Upper lobe of left lung (tissue), 6 donors: ENCODE data around the gene MYO3B. TPM values are rescaled to one million over a fixed set of nuclear protein-coding genes. Genes with fewer than 3 reads are reported as not detected.

ENCODE experiments used
- ATAC-seq, 2 donors: fragments of 200-7000 bp; cut with Tn5 transposase; one replicate each; pipeline ENCODE4 v1.9.1; 2022; ENCODE audit warnings: mild to moderate bottlenecking in 2 of 2, moderate library complexity in 2 of 2; ENCODE audit not compliant: low FRiP score in 2 of 2
- DNase-seq, 2 donors: peaks; one replicate each; pipeline ENCODE4 v3.0.0-alpha.2; 2019 to 2020
- H3K27ac ChIP-seq, 4 donors: fragments of 200-600 bp; sonication (generic); one replicate each; pipeline ENCODE4 v1.5.1; 2016 to 2019
- H3K27me3 ChIP-seq, 4 donors: fragments of 200-600 bp; sonication (generic); one replicate each; pipeline ENCODE4 v1.5.1; 2017 to 2019
- H3K36me3 ChIP-seq, 4 donors: fragments of 200-600 bp; sonication (generic); one replicate each; pipeline ENCODE4 v1.5.1; 2016 to 2019
- H3K4me1 ChIP-seq, 4 donors: fragments of 200-600 bp; sonication (generic); one replicate each; pipeline ENCODE4 v1.5.1; 2018 to 2019
- H3K4me3 ChIP-seq, 4 donors: fragments of 200-600 bp; sonication (generic); one replicate each; pipeline ENCODE4 v1.5.1; 2017 to 2019; ENCODE audit warnings: mild to moderate bottlenecking in 2 of 4, moderate library complexity in 1 of 4
- H3K9me3 ChIP-seq, 4 donors: fragments of 200-600 bp; sonication (generic); one replicate each; pipeline ENCODE4 v1.5.1; 2018 to 2019
- EP300 ChIP-seq, 4 donors: sonication (generic); formaldehyde crosslinking; IDR thresholded peaks; one replicate each; pipeline ENCODE4 v1.5.1; 2017; ENCODE audit warnings: antibody characterized with exemption in 4 of 4, control low read depth in 2 of 4
- POLR2A ChIP-seq, 4 donors: fragments of 450-650 bp; IDR thresholded peaks; one replicate each; pipeline ENCODE4 v1.5.1; 2016 to 2017; ENCODE audit warnings: antibody characterized with exemption in 4 of 4, mild to moderate bottlenecking in 2 of 4
- POLR2AphosphoS5 ChIP-seq, 2 donors: sonication (generic); formaldehyde crosslinking; IDR thresholded peaks; one replicate each; pipeline ENCODE4 v1.5.1; 2017; ENCODE audit warnings: antibody characterized with exemption in 2 of 2
- WGBS, 2 donors: methylation state at CpG; one replicate each; pipeline ENCODE4 v1.1.5; 2017 to 2018; 5-methylcytosine and 5-hydroxymethylcytosine counted together
- total RNA-seq, 6 donors: library from RNA; depleted of rRNA in 4 of 6; stranded (reverse); fragments of >200 nt in 4 of 6; gene quantifications; one replicate each; pipeline versions ENCODE4 v1.1.0 to v1.2.1, GENCODE V29; 2016 to 2021
- TF ChIP-seq, protein P1 (sequence below), 6 experiments: fragments of 450-650 bp in 4 of 6; fragments of 200-600 bp in 2 of 6; sonication (generic) in 2 of 6; IDR thresholded peaks; one replicate each; pipeline ENCODE4 v1.5.1; 2016 to 2019; ENCODE audit warnings: antibody characterized with exemption in 6 of 6
- donor health status: DM: no; HTN: no; CAD: no; lungs with moderate emphysema.
- donor health status: DM: no; HTN: yes; CAD: no; lungs with severe emphysema.

Gene MYO3B
- total RNA-seq, 6 donors from 2014 or later = 0.09 to 0.20 (median 0.13) TPM; not detected in 3

DNA sequence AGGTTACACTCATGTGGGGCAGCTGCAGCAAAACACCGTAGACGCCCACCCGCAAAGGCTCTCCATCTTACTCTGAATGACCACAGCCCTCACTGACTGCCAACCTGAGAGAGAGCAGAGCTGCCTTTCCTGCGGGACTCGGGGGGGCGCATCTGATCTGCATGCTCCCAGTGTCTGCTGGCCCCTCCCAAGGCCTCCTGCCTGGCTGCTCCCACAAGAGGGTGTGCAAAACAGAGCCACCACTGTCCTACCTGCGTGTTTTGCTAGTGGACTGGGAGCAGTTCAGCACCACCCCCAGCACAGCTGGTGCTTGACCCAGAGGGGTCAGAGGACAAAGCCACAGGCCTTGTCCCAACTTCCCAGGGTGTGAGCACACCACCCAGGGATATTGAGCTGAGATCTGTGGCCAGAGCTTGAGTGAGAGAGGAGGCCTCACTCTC, 76.4 kb downstream of the MYO3B start:
- no peak overlapping the region for H3K27ac ChIP-seq
- DNase-seq (peak in 1 of 2 donors; percentile 23), ATAC-seq (peak in 1 of 2 donors; percentile 46)
- WGBS, 2 donors = 85 to 86% methylated on average over 5 to 7 of the region's 7 CpGs
- no peaks in the 10 kb centered on the region for H3K36me3 ChIP-seq
- H3K9me3 ChIP-seq = no peaks in the 10 kb centered on the region
- H3K27me3 ChIP-seq = no peaks in the 10 kb centered on the region
- TF ChIP-seq POLR2A (IDR thresholded peaks at IDR 0.05) = no peak
- TF ChIP-seq POLR2AphosphoS5 (IDR thresholded peaks at IDR 0.05) = no peak
- TF ChIP-seq EP300 (IDR thresholded peaks at IDR 0.05) = no peak
- TF ChIP-seq, protein P1, sequence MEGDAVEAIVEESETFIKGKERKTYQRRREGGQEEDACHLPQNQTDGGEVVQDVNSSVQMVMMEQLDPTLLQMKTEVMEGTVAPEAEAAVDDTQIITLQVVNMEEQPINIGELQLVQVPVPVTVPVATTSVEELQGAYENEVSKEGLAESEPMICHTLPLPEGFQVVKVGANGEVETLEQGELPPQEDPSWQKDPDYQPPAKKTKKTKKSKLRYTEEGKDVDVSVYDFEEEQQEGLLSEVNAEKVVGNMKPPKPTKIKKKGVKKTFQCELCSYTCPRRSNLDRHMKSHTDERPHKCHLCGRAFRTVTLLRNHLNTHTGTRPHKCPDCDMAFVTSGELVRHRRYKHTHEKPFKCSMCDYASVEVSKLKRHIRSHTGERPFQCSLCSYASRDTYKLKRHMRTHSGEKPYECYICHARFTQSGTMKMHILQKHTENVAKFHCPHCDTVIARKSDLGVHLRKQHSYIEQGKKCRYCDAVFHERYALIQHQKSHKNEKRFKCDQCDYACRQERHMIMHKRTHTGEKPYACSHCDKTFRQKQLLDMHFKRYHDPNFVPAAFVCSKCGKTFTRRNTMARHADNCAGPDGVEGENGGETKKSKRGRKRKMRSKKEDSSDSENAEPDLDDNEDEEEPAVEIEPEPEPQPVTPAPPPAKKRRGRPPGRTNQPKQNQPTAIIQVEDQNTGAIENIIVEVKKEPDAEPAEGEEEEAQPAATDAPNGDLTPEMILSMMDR (IDR thresholded peaks at IDR 0.05) = no peak
- H3K4me1 ChIP-seq = no peaks in the 10 kb centered on the region
- H3K4me3 ChIP-seq = no peak overlapping the region

DNA sequence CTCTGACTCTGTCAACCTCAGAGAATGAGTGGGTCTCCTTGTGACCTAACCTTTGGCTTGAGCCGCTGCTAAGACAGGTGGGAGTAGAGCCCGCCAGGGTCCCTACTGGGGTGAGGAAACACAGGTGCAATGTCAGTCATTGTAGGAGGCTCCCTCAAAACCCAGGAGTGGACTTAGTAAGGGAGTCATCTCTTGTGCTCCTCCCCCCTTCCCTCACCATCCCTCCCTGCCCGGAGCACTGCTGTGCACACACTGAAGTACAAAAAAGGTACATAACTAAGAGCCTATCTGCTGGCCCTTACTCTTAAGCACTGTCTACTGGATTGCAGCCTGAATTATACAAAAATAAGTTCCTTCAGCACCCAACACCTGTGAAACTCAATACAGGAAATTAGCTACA, 77.2 kb downstream of the MYO3B start:
- Histone ChIP-seq H3K27me3 (no peaks in the 10 kb centered on the region), H3K27ac (no peak overlapping the region), H3K9me3 (no peaks in the 10 kb centered on the region), H3K4me3 (no peak overlapping the region), H3K4me1 (no peaks in the 10 kb centered on the region), H3K36me3 (no peaks in the 10 kb centered on the region)
- ATAC-seq (no peak), DNase-seq (no peak)
- no peak for TF ChIP-seq POLR2A (IDR thresholded peaks at IDR 0.05)
- no peak for TF ChIP-seq POLR2AphosphoS5 (IDR thresholded peaks at IDR 0.05)
- TF ChIP-seq EP300 (IDR thresholded peaks at IDR 0.05) = no peak
- TF ChIP-seq, protein P1 (IDR thresholded peaks at IDR 0.05) = no peak
- 84 to 92% methylated on average over 3 of the region's 3 CpGs for WGBS, 2 donors

DNA sequence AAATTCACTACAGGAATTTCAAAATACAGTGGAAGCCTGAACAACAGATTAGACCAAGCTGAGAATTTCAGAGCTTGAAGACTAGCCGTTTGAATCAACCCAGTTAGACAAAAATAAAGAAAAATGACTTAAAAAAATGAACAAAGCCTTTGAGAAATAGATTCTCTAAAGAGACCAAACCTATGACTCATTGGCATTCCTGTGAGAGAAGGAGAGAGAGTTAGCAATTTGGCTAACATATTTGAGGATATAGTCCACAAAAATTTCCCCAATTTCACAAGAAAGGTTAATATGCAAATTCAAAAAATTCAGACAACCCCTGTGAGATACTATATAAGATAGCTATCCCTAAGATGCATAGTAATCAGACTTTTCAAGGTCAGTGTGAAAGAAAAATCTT, 78.0 kb downstream of the MYO3B start:
- Histone ChIP-seq H3K4me1 (no peaks in the 10 kb centered on the region), H3K27ac (no peak overlapping the region), H3K27me3 (no peaks in the 10 kb centered on the region), H3K4me3 (no peak overlapping the region), H3K36me3 (no peaks in the 10 kb centered on the region), H3K9me3 (no peaks in the 10 kb centered on the region)
- no peak for DNase-seq
- WGBS, 2 donors = 68 to 69% methylated on average over 1 of the region's 1 CpG
- no peak for TF ChIP-seq POLR2A (IDR thresholded peaks at IDR 0.05)
- TF ChIP-seq, protein P1 (IDR thresholded peaks at IDR 0.05) = no peak
- no peak for TF ChIP-seq EP300 (IDR thresholded peaks at IDR 0.05)
- no peak for TF ChIP-seq POLR2AphosphoS5 (IDR thresholded peaks at IDR 0.05)
- ATAC-seq = no peak

DNA sequence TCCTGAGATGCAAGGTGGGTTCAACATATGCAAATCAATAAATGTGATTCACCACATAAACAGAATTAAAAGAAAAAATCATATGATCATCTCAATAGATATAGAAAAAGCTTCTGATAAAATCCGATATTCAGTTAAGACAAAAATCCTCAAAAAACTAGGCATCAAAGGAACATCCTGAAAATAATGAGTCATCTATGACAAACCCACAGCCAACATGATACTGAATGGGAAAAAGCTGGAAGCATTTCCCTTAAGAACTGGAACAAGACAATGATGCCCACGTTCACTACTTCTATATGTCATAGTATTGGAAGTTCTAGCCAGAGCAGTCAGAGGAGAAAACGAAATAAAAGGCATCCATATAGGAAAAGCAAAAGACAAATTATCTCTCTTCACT, 80.4 kb downstream of the MYO3B start:
- DNase-seq (no peak), ATAC-seq (no peak)
- Histone ChIP-seq H3K27me3 (no peaks in the 10 kb centered on the region), H3K4me1 (no peaks in the 10 kb centered on the region), H3K9me3 (no peaks in the 10 kb centered on the region), H3K4me3 (no peak overlapping the region), H3K27ac (no peak overlapping the region), H3K36me3 (no peaks in the 10 kb centered on the region)
- TF ChIP-seq EP300 (IDR thresholded peaks at IDR 0.05) (no peak), POLR2AphosphoS5 (IDR thresholded peaks at IDR 0.05) (no peak), POLR2A (IDR thresholded peaks at IDR 0.05) (no peak)
- TF ChIP-seq, protein P1 (IDR thresholded peaks at IDR 0.05) = no peak
- 87 to 88% methylated on average over 3 of the region's 3 CpGs for WGBS, 2 donors

DNA sequence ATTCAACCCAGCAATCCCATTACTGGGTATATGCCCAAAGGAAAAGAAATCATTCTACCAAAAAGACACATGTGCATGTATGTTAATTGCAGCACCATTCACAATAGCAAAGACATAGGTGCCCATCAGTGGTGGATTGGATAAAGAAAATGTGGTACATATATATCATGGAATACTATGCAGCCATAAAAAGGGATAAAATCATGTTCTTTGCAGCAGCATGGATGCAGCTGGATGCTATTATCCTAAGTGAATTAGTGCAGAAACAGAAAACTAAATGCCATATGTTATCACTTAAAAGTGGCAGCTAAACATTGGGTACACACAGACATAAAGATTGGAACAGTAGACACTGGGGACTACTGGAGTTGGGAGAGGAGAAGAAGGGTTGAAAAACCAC, 82.2 kb downstream of the MYO3B start:
- H3K27ac ChIP-seq = no peak overlapping the region
- no peak for TF ChIP-seq POLR2A (IDR thresholded peaks at IDR 0.05)
- TF ChIP-seq, protein P1 (IDR thresholded peaks at IDR 0.05) = no peak
- no peak for TF ChIP-seq POLR2AphosphoS5 (IDR thresholded peaks at IDR 0.05)
- TF ChIP-seq EP300 (IDR thresholded peaks at IDR 0.05) = no peak
- DNase-seq = no peak
- H3K27me3 ChIP-seq = no peaks in the 10 kb centered on the region
- ATAC-seq = no peak
- H3K4me1 ChIP-seq = no peaks in the 10 kb centered on the region
- H3K4me3 ChIP-seq = no peak overlapping the region
- H3K36me3 ChIP-seq = no peaks in the 10 kb centered on the region
- H3K9me3 ChIP-seq = peaks cover 0 to 8% (median 0%) of the 10 kb centered on the region in 4 donors
